H1 (cell line): ENCODE measurements around the gene SRP14. TPM values are rescaled to one million over a fixed set of nuclear protein-coding genes. Genes with fewer than 3 reads are reported as not detected.

Source experiments
- CTCF ChIA-PET: fragments of 300-600 bp; sonication (Branson Sonifier 250); formaldehyde crosslinking; loops from one replicate; lab custom pipeline; 2021; ENCODE audit not compliant: partially characterized antibody; lab: Charles Lee
- POLR2A ChIA-PET: fragments of 300-600 bp; sonication (Branson Sonifier 250); formaldehyde crosslinking; loops from one replicate; lab custom pipeline; 2021; ENCODE audit warnings: inconsistent platforms; ENCODE audit not compliant: partially characterized antibody; lab: Charles Lee
- DNase-seq, 2 experiments: peaks; one replicate each; pipeline versions ENCODE4 v3.0.0 to v3.0.0-alpha.2; 2010 to 2022; ENCODE audit warnings: low spot score in 2 of 2, low read depth in 1 of 2, mixed read lengths in 1 of 2
- FAIRE-seq: peaks from 2 replicates; lab custom pipeline; 2011; peaks lifted over from hg19 to GRCh38; lab: Jason Lieb, UNC
- H2AFZ ChIP-seq: 2 replicates; pipeline ENCODE4 v1.8.1; 2012; ENCODE audit warnings: low read length, inconsistent platforms
- H2AK5ac ChIP-seq: 2 replicates; pipeline ENCODE4 v1.6.1; 2013; ENCODE audit warnings: low read depth, low read length
- H2BK120ac ChIP-seq: replicated peaks from 2 replicates; pipeline ENCODE3; 2013; ENCODE audit warnings: low read depth, low read length, inconsistent platforms
- H2BK12ac ChIP-seq: 2 replicates; pipeline ENCODE4 v1.6.1; 2013; ENCODE audit warnings: low read depth, low read length
- H2BK15ac ChIP-seq: 2 replicates; pipeline ENCODE4 v1.6.1; 2013; ENCODE audit warnings: low read length
- H2BK20ac ChIP-seq: 2 replicates; pipeline ENCODE4 v1.6.1; 2013; ENCODE audit warnings: low read length
- H2BK5ac ChIP-seq: 2 replicates; pipeline ENCODE4 v1.6.1; 2013; ENCODE audit warnings: low read depth, low read length
- H3K14ac ChIP-seq: 2 replicates; pipeline ENCODE4 v1.6.1; 2013; ENCODE audit warnings: inconsistent platforms; ENCODE audit not compliant: insufficient read length
- H3K18ac ChIP-seq: 2 replicates; pipeline ENCODE4 v1.6.1; 2013; ENCODE audit warnings: low read length; ENCODE audit errors: extremely low read depth
- H3K23ac ChIP-seq: 2 replicates; pipeline ENCODE4 v1.6.1; 2013; ENCODE audit warnings: inconsistent platforms; ENCODE audit not compliant: insufficient read length
- H3K23me2 ChIP-seq: 2 replicates; pipeline ENCODE4 v1.6.1; 2013; ENCODE audit warnings: low read depth, low read length
- H3K27ac ChIP-seq: 2 replicates; pipeline ENCODE4 v1.6.1; 2011; ENCODE audit warnings: low read depth, low read length, inconsistent platforms
- H3K27me3 ChIP-seq, 4 experiments: replicated peaks in 1 of 4; 1 replicate in 1 of 4; 2 replicates in 3 of 4; pipeline versions ENCODE4 v1.6.1 to v1.8.1; 2011 to 2013; ENCODE audit warnings: low read length in 3 of 4, mild to moderate bottlenecking in 3 of 4, inconsistent platforms in 2 of 4, mixed read lengths in 2 of 4, moderate library complexity in 1 of 4; ENCODE audit not compliant: control insufficient read depth in 3 of 4, insufficient read depth in 3 of 4; ENCODE audit errors: extremely low read depth in 1 of 4
- H3K36me3 ChIP-seq, 4 experiments: 2 replicates each; pipeline versions ENCODE4 v1.6.1 to v1.8.1; 2011 to 2013; ENCODE audit warnings: mild to moderate bottlenecking in 4 of 4, low read length in 3 of 4, moderate library complexity in 2 of 4, control low read depth in 1 of 4, inconsistent platforms in 1 of 4; ENCODE audit not compliant: insufficient read depth in 4 of 4, control insufficient read depth in 2 of 4
- H3K4ac ChIP-seq: replicated peaks from 2 replicates; pipeline ENCODE3; 2013; ENCODE audit warnings: low read length, low read depth, mixed read lengths, inconsistent platforms; ENCODE audit not compliant: insufficient read length
- H3K4me1 ChIP-seq, 4 experiments: replicated peaks in 1 of 4; 1 replicate in 1 of 4; 2 replicates in 3 of 4; pipeline versions ENCODE4 v1.6.1 to v1.8.1; 2011 to 2013; ENCODE audit warnings: low read length in 3 of 4, inconsistent platforms in 2 of 4, mixed read lengths in 1 of 4; ENCODE audit not compliant: insufficient read depth in 4 of 4, control insufficient read depth in 3 of 4
- H3K4me2 ChIP-seq, 2 experiments: 2 replicates each; pipeline versions ENCODE4 v1.6.1 to v1.8.1; 2011 to 2013; ENCODE audit warnings: low read depth in 2 of 2, low read length in 2 of 2, control low read depth in 1 of 2, inconsistent platforms in 1 of 2, mild to moderate bottlenecking in 1 of 2; ENCODE audit not compliant: insufficient read depth in 1 of 2
- H3K4me3 ChIP-seq, 4 experiments: fragments of 200-600, 300-600 bp in 1 of 4; sonication (generic), shearing (Covaris generic), sonication (Bioruptor Twin) in 1 of 4; 2 replicates each; pipeline versions ENCODE4 v1.5.1 to v1.8.1; 2011 to 2016; ENCODE audit warnings: low read length in 4 of 4, low read depth in 3 of 4, control low read depth in 2 of 4, inconsistent platforms in 2 of 4, mild to moderate bottlenecking in 2 of 4, mixed read lengths in 1 of 4, moderate library complexity in 1 of 4; ENCODE audit not compliant: insufficient read depth in 2 of 4; ENCODE audit errors: extremely low read depth in 1 of 4
- H3K56ac ChIP-seq: replicated peaks from 2 replicates; pipeline ENCODE3; 2013; ENCODE audit warnings: low read depth, mild to moderate bottlenecking, mixed read lengths, low read length, inconsistent platforms; ENCODE audit not compliant: insufficient read length
- H3K79me1 ChIP-seq: 2 replicates; pipeline ENCODE4 v1.6.1; 2013; ENCODE audit warnings: low read depth, low read length, control low read depth
- H3K79me2 ChIP-seq, 2 experiments: 2 replicates each; pipeline versions ENCODE4 v1.6.1 to v1.8.1; 2012 to 2013; ENCODE audit warnings: low read length in 2 of 2, mild to moderate bottlenecking in 2 of 2, inconsistent platforms in 1 of 2; ENCODE audit not compliant: insufficient read depth in 2 of 2, control insufficient read depth in 1 of 2
- H3K9ac ChIP-seq, 4 experiments: replicated peaks in 1 of 4; 1 replicate in 1 of 4; 2 replicates in 3 of 4; pipeline versions ENCODE4 v1.6.1 to v1.8.1; 2011 to 2013; ENCODE audit warnings: low read depth in 3 of 4, low read length in 3 of 4, control low read depth in 2 of 4, mild to moderate bottlenecking in 2 of 4, moderate library complexity in 2 of 4, inconsistent platforms in 1 of 4; ENCODE audit errors: extremely low read depth in 1 of 4
- H3K9me3 ChIP-seq, 2 experiments: 2 replicates each; pipeline versions ENCODE4 v1.6.1 to v1.8.1; 2012 to 2013; ENCODE audit warnings: mild to moderate bottlenecking in 2 of 2, moderate library complexity in 2 of 2, control low read depth in 1 of 2, inconsistent platforms in 1 of 2, low read depth in 1 of 2, low read length in 1 of 2, mixed read lengths in 1 of 2; ENCODE audit not compliant: insufficient read depth in 2 of 2
- H4K20me1 ChIP-seq, 2 experiments: replicated peaks in 1 of 2; 2 replicates each; pipeline versions ENCODE3 to v1.8.1; 2011 to 2013; ENCODE audit warnings: inconsistent platforms in 2 of 2, low read length in 2 of 2, mild to moderate bottlenecking in 1 of 2; ENCODE audit not compliant: insufficient read depth in 2 of 2, control insufficient read depth in 1 of 2
- H4K5ac ChIP-seq: 2 replicates; pipeline ENCODE4 v1.6.1; 2013; ENCODE audit warnings: low read length, low read depth, mixed read lengths, inconsistent platforms; ENCODE audit not compliant: insufficient read length
- H4K8ac ChIP-seq: 2 replicates; pipeline ENCODE4 v1.8.0; 2013; ENCODE audit warnings: mild to moderate bottlenecking, moderate library complexity, low read length, inconsistent platforms; ENCODE audit not compliant: insufficient read depth; ENCODE audit errors: extremely low read depth
- H4K91ac ChIP-seq: replicated peaks from 2 replicates; pipeline ENCODE3; 2013; ENCODE audit warnings: low read length, mixed read lengths, inconsistent platforms; ENCODE audit not compliant: insufficient read length
- EZH2 ChIP-seq: fragments of 200-600 bp; sonication (generic); IDR thresholded peaks from 2 replicates; pipeline ENCODE4 v1.7.1; 2012; ENCODE audit warnings: low read depth, mild to moderate bottlenecking, moderate library complexity, low read length, inconsistent platforms; ENCODE audit not compliant: severe bottlenecking
- KDM5A ChIP-seq: fragments of 200-600 bp; IDR thresholded peaks from 2 replicates; pipeline ENCODE4 v1.7.1; 2012; ENCODE audit warnings: mild to moderate bottlenecking, low read length, inconsistent platforms, mixed read lengths
- POU5F1 ChIP-seq: IDR thresholded peaks from 2 replicates; pipeline ENCODE4 v1.6.1; 2011; ENCODE audit warnings: low read depth, mild to moderate bottlenecking, low read length, moderate library complexity
- SP1 ChIP-seq: IDR thresholded peaks from 2 replicates; pipeline ENCODE4 v1.6.1; 2011; ENCODE audit warnings: low read depth, low read length
- SRF ChIP-seq: IDR thresholded peaks from 2 replicates; pipeline ENCODE4 v1.6.1; 2011; ENCODE audit warnings: mild to moderate bottlenecking, low read depth, low read length, moderate library complexity
- WGBS, 2 experiments: shearing (Covaris generic) in 1 of 2; methylation state at CpG; one replicate each; pipeline versions ENCODE4 v1.1.6 to v1.1.7; 2013 to 2015; ENCODE audit warnings: low lambda C conversion rate in 2 of 2, mixed read lengths in 2 of 2, inconsistent platforms in 1 of 2, low coverage in 1 of 2, missing lambda C conversion rate in 1 of 2; ENCODE audit not compliant: insufficient replicate concordance in 2 of 2, insufficient coverage in 1 of 2, insufficient read length in 1 of 2; ENCODE audit errors: extremely low coverage in 1 of 2, missing lambda C conversion rate in 1 of 2; 5-methylcytosine and 5-hydroxymethylcytosine counted together
- polyA plus RNA-seq, 7 experiments: library from polyadenylated mRNA; depleted of rRNA in 3 of 7; stranded (reverse) in 5 of 7; unstranded in 2 of 7; fragments of >200 nt in 5 of 7; fragments of 200-250 nt in 2 of 7; gene quantifications; 1 replicate in 5 of 7; 2 replicates in 1 of 7; 4 replicates in 1 of 7; pipeline versions ENCODE4 v1.2.1 to v1.2.3, GENCODE V29; 2011 to 2013; ENCODE audit warnings: missing spikeins in 2 of 7, mixed read lengths in 2 of 7
- total RNA-seq: library from RNA; stranded (reverse); fragmentation: NEBNext Ultra II Directional; extraction: Animal tissue kit (Norgen Biotek cat#: 25700); gene quantifications from 2 replicates; pipeline ENCODE4 v1.2.1, GENCODE V29; 2021
- TF ChIP-seq, protein P1 (sequence below): IDR thresholded peaks from 2 replicates; pipeline ENCODE4 v1.6.1; 2012; ENCODE audit warnings: inconsistent platforms
- TF ChIP-seq, protein P2 (sequence below): IDR thresholded peaks from 2 replicates; pipeline ENCODE4 v1.6.1; 2012; ENCODE audit warnings: inconsistent platforms

The SRP14 gene
- total and polyA plus RNA-seq, 2 of the 8 experiments (the other 6 are each of a cell fraction or from before 2014, with no cell fraction given), result 186 to 223 TPM

DNA sequence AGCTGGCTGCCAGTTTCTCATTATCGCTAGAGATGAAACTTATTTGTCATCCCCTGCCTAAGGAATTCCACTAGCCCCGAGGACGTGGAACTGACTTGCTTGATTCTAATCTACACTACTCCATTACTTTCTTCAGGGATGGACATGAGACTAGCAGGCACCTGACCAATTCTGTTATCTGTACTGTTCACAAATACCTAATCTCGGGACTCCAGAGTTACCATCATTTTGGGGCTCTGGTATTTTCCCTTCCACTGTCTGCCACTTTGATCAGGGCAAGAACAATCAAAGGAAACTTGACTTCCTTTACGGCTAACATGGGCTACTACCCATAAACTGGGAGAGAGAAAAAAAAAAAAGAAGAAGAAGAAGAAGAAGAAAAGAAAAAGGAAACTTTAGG, 41.9 kb upstream of the SRP14 start:
- 83% methylated on average over 5 of the region's 5 CpGs; no CpG with 5 or more reads in 1 of the 2 experiments for WGBS, 2 experiments
- Histone ChIP-seq H3K79me1 (no peaks in the 10 kb centered on the region), H3K4ac (no peak overlapping the region), H2BK12ac (no peak overlapping the region), H3K36me3 (no peaks in the 10 kb centered on the region), H2BK20ac (no peak overlapping the region), H2BK120ac (no peak overlapping the region), H3K9me3 (no peaks in the 10 kb centered on the region), H2AFZ (no peak overlapping the region), H3K4me2 (peak overlapping the region in 1 of 2 experiments; percentile 35; a peak in 1 of 4 replicates), H3K9ac (no peak overlapping the region), H4K91ac (no peak overlapping the region), H3K4me1 (peaks cover 0 to 11% (median 8%) of the 10 kb centered on the region in 4 experiments; a peak in 6 of 7 replicates), H3K79me2 (no peaks in the 10 kb centered on the region), H3K27ac (no peak overlapping the region), H2BK5ac (no peak overlapping the region), H3K23me2 (0 out of 2 replicates have a peak, but pooled peaks cover 5% of the 10 kb centered on the region), H4K20me1 (no peaks in the 10 kb centered on the region), H2BK15ac (no peak overlapping the region), H4K5ac (no peak overlapping the region), H3K27me3 (peaks cover 0 to 12% (median 7%) of the 10 kb centered on the region in 4 experiments; a peak in 4 of 7 replicates), H4K8ac (no peak overlapping the region), H2AK5ac (no peak overlapping the region), H3K18ac (no peak overlapping the region), H3K14ac (no peak overlapping the region), H3K56ac (no peak overlapping the region), H3K23ac (no peak overlapping the region), H3K4me3 (no peak overlapping the region)
- ChIA-PET CTCF (interaction anchor here (1.1 to 21.4 kb wide), 6 partner anchors 10 to 28 kb away, joined by 3 to 312 read pairs (median 6); partner anchors contain the start of gene BMF), POLR2A (interaction anchor here (1.3 kb wide), 2 partner anchors 23 to 81 kb away, joined by 4 to 7 read pairs; partner anchors contain the start of gene BUB1B)
- FAIRE-seq, result no peak
- TF ChIP-seq EZH2 (no peak), POU5F1 (no peak), KDM5A (no peak), SP1 (no peak), SRF (no peak)
- TF ChIP-seq, protein P1, sequence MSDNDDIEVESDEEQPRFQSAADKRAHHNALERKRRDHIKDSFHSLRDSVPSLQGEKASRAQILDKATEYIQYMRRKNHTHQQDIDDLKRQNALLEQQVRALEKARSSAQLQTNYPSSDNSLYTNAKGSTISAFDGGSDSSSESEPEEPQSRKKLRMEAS, result no peak
- TF ChIP-seq, protein P2, sequence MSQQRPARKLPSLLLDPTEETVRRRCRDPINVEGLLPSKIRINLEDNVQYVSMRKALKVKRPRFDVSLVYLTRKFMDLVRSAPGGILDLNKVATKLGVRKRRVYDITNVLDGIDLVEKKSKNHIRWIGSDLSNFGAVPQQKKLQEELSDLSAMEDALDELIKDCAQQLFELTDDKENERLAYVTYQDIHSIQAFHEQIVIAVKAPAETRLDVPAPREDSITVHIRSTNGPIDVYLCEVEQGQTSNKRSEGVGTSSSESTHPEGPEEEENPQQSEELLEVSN, result no peak
- no peak for DNase-seq
